GM18505 (cell line): ENCODE measurements around the gene LIPC.

Experiments used
- ATAC-seq: cut with Tn5 transposase; IDR thresholded peaks from one replicate; pipeline ENCODE4 v1.9.1; 2021; ENCODE audit not compliant: unreplicated experiment
- POLR2A ChIP-seq: IDR thresholded peaks from 4 replicates; pipeline ENCODE4 v1.6.1; 2011; ENCODE audit warnings: borderline replicate concordance; ENCODE audit not compliant: insufficient read depth, insufficient read length; ENCODE audit errors: extremely low read depth

The LIPC gene

GRCh38 chr15:58460872-58461271, 29.1 kb downstream of the LIPC start:
- no peak for TF ChIP-seq POLR2A
- no peak for ATAC-seq

DNA sequence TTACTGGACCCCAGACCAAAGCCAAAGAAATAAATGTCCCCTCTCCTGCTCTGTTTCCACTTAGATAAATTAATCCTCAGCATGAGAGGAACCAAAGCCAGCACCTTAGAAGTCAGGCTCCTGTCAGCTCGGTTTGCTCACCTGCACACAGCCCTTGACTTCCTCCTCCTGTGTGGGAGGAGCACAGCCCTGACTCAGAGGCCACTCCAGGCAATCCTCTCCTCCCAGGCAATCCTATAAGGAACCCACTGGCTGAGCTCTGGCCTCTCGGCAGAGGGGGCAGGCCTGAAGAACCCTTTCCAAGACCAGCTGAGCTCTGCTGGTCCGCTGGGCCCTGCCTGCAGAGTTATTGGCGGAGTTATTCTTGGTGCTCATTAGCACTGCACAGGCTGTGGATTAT, 30.8 kb downstream of the LIPC start:
- TF ChIP-seq POLR2A = no peak
- no peak for ATAC-seq

- ATAC-seq = no peak
- no peak for TF ChIP-seq POLR2A
Measured at GRCh38 chr15:58462973-58463663, 31.3 kb downstream of the LIPC start.

GRCh38 chr15:58463815-58464650, 32.2 kb downstream of the LIPC start:
- TF ChIP-seq POLR2A = no peak
- ATAC-seq = no peak

DNA sequence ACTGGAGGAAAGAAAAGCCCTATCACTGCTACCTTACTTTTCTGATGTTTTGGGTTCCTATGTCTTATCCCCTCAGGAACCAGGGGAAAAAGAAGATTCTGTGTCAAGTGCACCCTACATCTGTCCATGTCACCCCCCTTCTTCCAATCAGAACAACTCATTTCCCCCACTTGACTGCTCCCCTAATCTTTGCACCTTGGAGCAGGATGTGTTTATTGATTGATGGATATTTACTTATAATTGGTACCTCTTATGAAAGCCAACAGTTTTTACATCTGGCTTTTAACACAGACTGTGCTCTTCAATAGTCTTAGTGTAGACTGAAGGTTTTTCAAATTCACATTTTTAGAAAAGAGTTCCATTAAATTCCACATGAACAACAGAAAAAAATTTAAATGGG, 33.3 kb downstream of the LIPC start:
- no peak for TF ChIP-seq POLR2A
- ATAC-seq = no peak

GRCh38 chr15:58465866-58466517, 34.2 kb downstream of the LIPC start:
- TF ChIP-seq POLR2A = no peak
- ATAC-seq = no peak

DNA sequence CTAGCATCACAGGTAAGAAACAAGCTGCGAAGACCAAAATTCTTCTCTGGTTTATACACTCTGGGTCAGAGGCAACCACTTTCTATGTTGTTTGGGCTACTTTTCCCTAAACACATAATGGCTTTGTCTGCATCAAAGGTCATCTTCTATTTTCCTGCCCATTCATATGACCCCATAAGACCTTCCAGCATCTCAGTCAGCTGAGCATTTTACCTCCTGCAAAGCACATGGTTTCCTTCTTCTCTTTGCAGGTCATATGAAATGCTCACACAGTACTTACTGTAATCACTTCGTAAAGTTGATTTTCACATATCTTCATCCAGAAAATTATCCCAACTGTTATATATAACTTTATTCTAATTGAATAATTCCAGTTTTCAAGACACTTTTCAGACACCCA, 34.8 kb downstream of the LIPC start:
- no peak for TF ChIP-seq POLR2A
- no peak for ATAC-seq

DNA sequence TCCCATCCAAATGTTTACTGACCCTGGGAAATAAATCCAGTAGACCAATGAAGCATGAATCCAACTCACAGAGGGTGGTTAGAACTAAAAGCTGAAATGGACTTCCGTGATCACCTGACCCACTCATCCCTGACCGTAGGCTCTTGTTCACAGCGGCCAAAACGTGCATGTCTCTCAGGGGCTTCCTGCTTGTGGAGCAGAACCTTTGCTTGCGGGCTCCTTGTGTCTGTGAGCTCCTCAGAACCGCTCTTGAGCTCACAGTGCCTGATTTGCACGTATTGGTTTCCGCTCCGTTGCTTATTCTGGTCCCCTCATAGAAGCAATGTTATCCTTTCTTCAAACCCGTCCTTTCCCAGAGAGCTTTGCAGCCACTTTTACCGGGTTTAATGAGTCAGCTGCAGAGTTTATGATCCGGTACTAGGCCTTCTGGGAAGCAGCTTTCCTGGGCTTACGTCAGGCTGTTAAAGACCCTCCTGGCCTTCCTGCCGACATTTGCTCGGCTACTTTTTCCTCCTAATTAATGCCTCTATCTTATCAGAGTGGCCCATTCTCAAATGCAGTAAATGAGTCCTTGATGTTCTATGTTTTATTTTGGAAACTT, 35.4 kb downstream of the LIPC start:
- no peak for TF ChIP-seq POLR2A
- no peak for ATAC-seq

DNA sequence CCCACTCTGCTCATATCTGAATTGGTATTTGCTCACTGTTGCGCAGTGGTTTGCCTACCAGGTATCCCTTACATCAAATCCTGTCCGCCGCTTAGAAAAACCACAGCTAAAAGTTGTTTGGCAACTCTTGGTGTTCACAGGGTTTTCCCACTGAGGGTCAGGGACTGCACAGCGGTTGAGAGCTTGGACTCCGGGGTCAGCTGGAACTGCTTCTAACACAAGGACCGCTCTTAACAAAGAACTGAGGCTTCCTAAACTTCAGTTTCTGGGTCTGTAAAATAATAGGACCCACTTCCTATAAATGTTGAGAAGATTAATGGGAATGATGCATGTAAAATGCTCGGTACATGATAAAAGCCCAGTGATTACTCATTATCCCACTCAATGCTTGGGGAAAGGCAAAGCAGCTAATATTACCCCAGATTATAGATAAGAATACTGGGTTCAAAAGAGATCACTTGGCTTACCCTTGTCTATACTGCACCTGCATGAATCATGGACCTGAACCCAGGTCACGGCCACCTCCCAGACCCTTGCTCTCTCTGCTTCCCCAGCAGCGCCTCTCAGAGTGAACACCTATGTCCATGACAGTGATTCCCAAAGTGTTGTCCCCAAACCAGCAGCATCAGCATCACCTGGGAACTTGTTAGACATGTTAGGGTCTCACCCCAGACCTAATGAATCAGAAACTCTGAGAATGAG, 36.1 kb downstream of the LIPC start:
- ATAC-seq = no peak

DNA sequence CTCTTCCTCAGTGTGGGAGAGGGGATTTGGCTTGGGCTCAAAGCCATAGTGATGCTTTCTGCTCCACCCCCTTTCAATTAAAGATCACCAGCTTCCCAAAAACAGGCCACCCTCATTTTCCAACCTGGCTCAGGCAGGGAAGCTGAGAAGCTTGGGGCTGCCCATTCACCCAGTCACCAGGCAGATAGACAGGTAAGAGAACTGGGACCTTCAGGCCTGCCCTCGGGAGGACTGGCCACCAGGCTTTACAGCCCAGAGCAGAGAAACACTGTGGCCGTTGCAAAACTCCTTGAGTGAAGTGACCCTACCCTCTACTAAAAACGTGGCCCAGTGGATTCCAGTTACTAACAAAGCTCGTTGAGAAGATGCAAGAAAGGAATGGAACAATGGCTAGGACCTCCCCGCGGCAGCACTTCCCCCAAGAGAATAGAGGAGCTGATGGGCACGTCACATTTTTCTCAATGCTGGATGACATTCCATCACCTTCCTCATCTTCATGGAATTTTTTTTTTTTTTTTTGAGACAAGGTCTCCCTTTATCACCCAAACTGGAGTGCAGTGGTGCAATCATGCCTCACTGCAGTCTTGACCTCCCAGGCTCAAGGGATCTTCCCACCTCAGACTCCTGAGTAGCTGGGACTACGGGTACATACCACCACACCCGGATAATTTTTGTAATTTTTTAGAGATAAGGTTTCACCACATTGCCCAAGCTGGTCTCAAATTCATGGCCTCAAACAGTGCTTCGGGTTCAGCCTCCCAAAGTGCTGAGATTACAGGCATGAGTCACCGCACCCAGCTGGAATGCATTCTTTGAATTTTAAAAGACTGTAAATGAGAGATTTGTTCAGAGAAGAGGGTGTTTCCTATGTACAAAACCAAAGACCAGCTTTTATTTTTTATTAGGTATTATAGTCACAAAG, 37.9 kb downstream of the LIPC start:
- TF ChIP-seq POLR2A = no peak
- no peak for ATAC-seq

More for the DNA sequence above, 36.1 kb downstream of the LIPC start:
- no peak for TF ChIP-seq POLR2A

GRCh38 chr15:58471348-58471747, 39.6 kb downstream of the LIPC start:
- no peak for ATAC-seq
- no peak for TF ChIP-seq POLR2A

GRCh38 chr15:58472221-58472620, 40.4 kb downstream of the LIPC start:
- no peak for ATAC-seq
- TF ChIP-seq POLR2A = no peak
